HEK293 (cell line): ENCODE measurements around the gene ZBED4.

Experiments
- BCL11B ChIP-seq: fragments of 450-650 bp; formaldehyde crosslinking; IDR thresholded peaks from 2 replicates; pipeline ENCODE4 v1.5.1; 2016; ENCODE audit warnings: low read depth, missing biosample characterization, missing genetic modification characterization
- CTCF ChIP-seq: fragments of 450-650 bp; formaldehyde crosslinking; IDR thresholded peaks from 2 replicates; pipeline ENCODE4 v1.5.1; 2016; ENCODE audit warnings: missing biosample characterization, missing genetic modification characterization
- GLIS2 ChIP-seq: fragments of 450-650 bp; formaldehyde crosslinking; IDR thresholded peaks from 2 replicates; pipeline ENCODE4 v1.5.1; 2016; ENCODE audit warnings: missing biosample characterization, missing genetic modification characterization
- HOXD13 ChIP-seq: sonication (generic); formaldehyde crosslinking; IDR thresholded peaks from 2 replicates; pipeline ENCODE4 v1.8.0; 2022; ENCODE audit warnings: missing genetic modification reagents, borderline replicate concordance
- IKZF3 ChIP-seq: fragments of 450-650 bp; IDR thresholded peaks from 2 replicates; pipeline ENCODE4 v1.5.0; 2018; ENCODE audit warnings: missing biosample characterization, mild to moderate bottlenecking, missing genetic modification characterization, moderate library complexity
- KLF9 ChIP-seq: fragments of 450-650 bp; formaldehyde crosslinking; IDR thresholded peaks from 2 replicates; pipeline ENCODE4 v1.5.1; 2016; ENCODE audit warnings: missing biosample characterization, missing genetic modification characterization, low read depth
- ZBTB17 ChIP-seq: fragments of 450-650 bp; formaldehyde crosslinking; IDR thresholded peaks from 2 replicates; pipeline ENCODE4 v1.5.1; 2016; ENCODE audit warnings: missing biosample characterization, missing genetic modification characterization
- ZBTB7A ChIP-seq: fragments of 450-650 bp; formaldehyde crosslinking; IDR thresholded peaks from 2 replicates; pipeline ENCODE4 v1.5.1; 2016; ENCODE audit warnings: low read depth, missing biosample characterization, missing genetic modification characterization
- ZNF133 ChIP-seq: fragments of 450-650 bp; formaldehyde crosslinking; IDR thresholded peaks from 2 replicates; pipeline ENCODE4 v1.5.1; 2016; ENCODE audit warnings: missing biosample characterization, missing genetic modification characterization
- ZNF140 ChIP-seq: fragments of 450-650 bp; formaldehyde crosslinking; IDR thresholded peaks from 2 replicates; pipeline ENCODE4 v1.5.1; 2016; ENCODE audit warnings: missing biosample characterization, missing genetic modification characterization
- ZNF350 ChIP-seq: fragments of 450-650 bp; formaldehyde crosslinking; IDR thresholded peaks from 2 replicates; pipeline ENCODE4 v1.5.0; 2017; ENCODE audit warnings: missing biosample characterization, mild to moderate bottlenecking, missing genetic modification characterization
- ZNF626 ChIP-seq: fragments of 450-650 bp; sonication (Bioruptor Pico); formaldehyde crosslinking; IDR thresholded peaks from 2 replicates; pipeline ENCODE4 v1.5.1; 2018; ENCODE audit warnings: missing biosample characterization, missing genetic modification characterization, inconsistent platforms
- TF ChIP-seq, protein P1 (sequence below): fragments of 450-650 bp; formaldehyde crosslinking; IDR thresholded peaks from 2 replicates; pipeline ENCODE4 v1.5.0; 2017; ENCODE audit warnings: missing biosample characterization, missing genetic modification characterization, borderline replicate concordance
- TF ChIP-seq, protein P2 (sequence below): fragments of 450-650 bp; formaldehyde crosslinking; IDR thresholded peaks from 2 replicates; pipeline ENCODE4 v1.5.1; 2016; ENCODE audit warnings: missing biosample characterization, missing genetic modification characterization

DNA sequence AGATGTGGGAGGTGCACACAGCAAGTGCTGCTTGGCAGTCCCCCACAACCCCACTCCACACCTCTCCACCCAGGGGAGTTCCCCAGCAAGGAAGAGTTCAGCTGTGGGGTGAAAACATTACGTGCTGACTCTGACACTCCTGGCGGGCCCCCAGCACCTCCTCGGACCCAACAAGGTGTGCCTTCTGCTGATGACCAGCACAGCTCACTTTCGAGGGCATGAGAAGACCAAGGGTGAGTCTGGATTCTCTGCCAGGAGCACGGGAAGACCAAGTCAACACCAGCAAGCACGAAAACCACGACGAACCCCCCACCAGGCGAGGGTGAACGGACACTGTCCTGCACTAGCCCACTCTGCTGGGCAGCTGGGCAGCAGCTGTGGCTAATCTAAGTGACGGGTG is 63.2 kb downstream of the ZBED4 start:
- TF ChIP-seq KLF9 (tag by site-specific recombination): no peak
- no peak for TF ChIP-seq ZBTB17 (tag by site-specific recombination)
- TF ChIP-seq CTCF (tag by site-specific recombination): no peak
- TF ChIP-seq, protein P1, sequence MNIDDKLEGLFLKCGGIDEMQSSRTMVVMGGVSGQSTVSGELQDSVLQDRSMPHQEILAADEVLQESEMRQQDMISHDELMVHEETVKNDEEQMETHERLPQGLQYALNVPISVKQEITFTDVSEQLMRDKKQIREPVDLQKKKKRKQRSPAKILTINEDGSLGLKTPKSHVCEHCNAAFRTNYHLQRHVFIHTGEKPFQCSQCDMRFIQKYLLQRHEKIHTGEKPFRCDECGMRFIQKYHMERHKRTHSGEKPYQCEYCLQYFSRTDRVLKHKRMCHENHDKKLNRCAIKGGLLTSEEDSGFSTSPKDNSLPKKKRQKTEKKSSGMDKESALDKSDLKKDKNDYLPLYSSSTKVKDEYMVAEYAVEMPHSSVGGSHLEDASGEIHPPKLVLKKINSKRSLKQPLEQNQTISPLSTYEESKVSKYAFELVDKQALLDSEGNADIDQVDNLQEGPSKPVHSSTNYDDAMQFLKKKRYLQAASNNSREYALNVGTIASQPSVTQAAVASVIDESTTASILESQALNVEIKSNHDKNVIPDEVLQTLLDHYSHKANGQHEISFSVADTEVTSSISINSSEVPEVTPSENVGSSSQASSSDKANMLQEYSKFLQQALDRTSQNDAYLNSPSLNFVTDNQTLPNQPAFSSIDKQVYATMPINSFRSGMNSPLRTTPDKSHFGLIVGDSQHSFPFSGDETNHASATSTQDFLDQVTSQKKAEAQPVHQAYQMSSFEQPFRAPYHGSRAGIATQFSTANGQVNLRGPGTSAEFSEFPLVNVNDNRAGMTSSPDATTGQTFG (tag by site-specific recombination): no peak
- TF ChIP-seq ZNF350 (tag by site-specific recombination): no peak
- no peak for TF ChIP-seq ZNF133
- TF ChIP-seq HOXD13 (CRISPR knock-in tag): no peak
- no peak for TF ChIP-seq ZNF140
- no peak for TF ChIP-seq BCL11B (tag by site-specific recombination)
- TF ChIP-seq, protein P2, sequence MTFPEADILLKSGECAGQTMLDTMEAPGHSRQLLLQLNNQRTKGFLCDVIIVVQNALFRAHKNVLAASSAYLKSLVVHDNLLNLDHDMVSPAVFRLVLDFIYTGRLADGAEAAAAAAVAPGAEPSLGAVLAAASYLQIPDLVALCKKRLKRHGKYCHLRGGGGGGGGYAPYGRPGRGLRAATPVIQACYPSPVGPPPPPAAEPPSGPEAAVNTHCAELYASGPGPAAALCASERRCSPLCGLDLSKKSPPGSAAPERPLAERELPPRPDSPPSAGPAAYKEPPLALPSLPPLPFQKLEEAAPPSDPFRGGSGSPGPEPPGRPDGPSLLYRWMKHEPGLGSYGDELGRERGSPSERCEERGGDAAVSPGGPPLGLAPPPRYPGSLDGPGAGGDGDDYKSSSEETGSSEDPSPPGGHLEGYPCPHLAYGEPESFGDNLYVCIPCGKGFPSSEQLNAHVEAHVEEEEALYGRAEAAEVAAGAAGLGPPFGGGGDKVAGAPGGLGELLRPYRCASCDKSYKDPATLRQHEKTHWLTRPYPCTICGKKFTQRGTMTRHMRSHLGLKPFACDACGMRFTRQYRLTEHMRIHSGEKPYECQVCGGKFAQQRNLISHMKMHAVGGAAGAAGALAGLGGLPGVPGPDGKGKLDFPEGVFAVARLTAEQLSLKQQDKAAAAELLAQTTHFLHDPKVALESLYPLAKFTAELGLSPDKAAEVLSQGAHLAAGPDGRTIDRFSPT: no peak
- no peak for TF ChIP-seq IKZF3 (tag by site-specific recombination)
- TF ChIP-seq ZBTB7A (tag by site-specific recombination): no peak
- TF ChIP-seq GLIS2 (tag by site-specific recombination): no peak
- no peak for TF ChIP-seq ZNF626
